ENCODE measurements around the gene STARD13.
"Not testable (repeated sequence)": the region's sequence is repeated elsewhere in the genome, so short reads cannot be mapped to it uniquely, and the experiment has no call there.

Gene STARD13

DNA sequence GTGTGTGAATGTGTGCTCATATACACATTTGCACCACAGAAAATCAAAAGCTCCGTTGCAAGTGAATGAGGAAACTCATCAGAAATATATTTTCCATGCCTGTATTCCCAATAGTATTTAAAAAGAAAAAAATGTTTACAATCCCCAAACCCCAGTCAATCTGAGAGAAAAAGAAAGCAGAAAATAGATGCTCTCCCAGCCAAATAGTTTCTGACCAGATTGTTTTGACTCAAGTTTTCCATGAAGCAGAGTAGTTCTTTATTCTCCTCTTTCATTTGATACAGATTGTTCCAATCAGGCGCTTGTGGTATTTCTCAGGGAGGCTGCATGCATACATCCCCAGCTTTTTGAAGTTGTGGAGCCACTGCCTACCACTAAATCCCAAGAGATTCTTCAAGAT lies 110.6 kb downstream of the STARD13 start:
- DNase-seq: no peak

DNA sequence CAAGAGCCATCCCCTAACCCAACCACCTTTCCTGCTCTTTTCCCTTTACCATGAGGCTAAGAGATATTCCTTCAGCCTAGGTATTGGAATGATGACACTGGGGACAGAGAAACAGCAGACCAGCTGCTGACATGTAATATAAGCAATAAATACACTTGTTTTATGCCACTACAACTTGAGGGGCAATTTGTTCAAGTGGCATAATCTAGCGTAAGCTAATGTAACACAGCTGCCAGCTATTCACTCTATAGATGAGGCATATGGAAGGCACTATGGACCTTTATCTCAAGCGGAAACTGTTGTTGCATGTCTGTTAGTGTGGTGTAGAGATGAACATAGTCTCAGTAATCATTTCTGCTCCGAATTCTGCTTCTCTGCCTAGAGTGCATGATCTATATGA lies 111.1 kb downstream of the STARD13 start:
- DNase-seq: no peak

DNA sequence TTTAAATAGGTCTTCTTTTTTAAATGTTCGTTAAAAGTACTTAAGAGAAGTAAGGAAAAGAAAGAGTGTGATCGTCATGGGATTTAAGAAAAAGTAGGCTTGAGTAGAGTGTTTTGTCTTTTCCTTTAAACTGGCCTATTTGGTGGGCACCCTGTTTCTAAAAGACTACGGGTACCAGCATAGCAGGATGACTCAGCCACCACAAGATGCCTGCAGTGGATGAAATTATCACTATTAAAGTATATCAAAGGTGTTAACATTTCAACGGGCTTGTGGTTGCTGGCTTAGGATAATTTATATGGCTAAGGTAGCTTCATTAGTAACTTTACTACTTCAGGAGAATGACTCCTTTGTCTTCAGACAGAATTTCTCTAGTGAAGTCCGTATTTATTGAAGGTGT lies 112.6 kb downstream of the STARD13 start:
- DNase-seq: no peak

DNA sequence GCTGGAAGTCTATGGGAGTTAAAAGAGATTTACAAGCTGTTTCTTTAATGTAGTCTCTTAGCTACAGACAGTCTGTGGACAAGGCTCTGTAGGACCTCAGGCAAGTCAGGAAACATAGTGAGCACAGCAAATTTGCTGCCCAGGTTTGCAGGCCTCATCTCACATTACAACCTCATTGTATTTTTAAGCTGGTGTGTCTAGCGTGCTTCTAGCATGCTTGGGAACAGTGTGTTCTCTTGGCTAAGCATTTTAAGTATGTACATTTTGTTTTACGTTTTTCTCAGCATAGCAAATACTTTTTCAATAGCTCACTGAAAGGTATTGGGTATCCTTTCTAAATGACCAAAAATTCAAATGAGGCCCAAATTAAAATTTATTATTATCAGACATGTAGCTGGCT lies 113.2 kb downstream of the STARD13 start:
- no peak for DNase-seq

DNA sequence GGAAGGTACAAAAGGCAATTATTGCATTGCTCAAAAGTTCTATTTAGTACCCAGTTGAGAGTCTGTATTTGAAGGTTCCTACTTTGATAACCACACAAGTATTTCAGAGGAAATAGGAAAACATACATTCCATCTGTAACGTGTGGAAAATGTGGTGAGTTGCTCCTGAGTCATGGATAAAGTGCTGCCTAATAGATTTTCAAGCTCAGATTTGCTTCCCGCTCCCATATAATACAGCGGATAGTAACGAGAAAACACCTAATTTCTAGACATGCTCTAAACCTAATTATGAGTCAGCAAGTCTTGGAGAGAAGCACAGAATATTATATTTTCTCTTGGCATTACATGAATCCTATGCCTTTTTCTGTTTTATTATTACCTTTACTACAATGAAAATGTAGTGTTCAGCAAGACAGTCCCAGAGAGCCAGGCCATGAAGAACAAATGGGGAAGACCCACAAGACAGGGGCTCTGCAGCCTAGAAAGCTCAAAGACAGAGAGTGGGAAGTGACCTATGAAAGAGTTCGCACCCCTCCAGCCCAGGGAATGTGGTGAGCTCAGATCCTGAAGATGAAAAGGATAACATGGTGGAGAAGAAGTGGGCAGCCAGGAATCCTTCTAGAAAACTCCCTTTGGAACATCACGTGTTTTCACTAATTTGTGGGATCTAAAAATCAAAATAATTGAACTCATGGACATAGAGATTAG lies 116.1 kb downstream of the STARD13 start:
- DNase-seq: no peak

DNA sequence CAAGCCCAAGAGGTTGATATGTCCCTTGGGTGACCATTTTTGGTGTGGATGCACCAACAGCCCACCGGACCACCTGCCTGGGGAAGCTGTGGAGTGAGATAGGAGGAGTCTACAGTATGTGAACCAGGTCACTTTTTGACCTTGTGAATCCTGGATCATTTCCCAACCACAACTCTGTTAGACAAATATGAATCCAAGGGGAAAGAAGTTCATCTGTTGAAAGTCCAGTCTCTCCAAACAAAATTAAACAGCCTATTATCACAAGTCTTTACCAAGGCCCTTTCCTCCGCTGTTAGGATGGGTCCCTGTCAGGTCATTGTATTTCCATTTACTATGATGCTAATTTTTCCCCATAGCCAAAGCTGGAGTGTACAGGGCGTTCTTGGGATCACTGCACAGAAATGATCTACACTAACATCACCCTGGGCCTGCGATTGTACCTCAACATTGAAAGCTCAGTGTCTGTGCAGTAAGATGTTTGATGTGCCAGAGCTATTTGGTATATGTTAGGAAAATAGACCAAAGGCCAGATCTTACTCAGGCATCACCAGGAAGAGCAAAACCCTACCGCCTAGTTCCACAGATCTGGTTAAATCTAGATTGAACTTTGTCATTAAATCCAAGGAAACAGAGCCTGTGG lies 117.1 kb downstream of the STARD13 start:
- no peak for DNase-seq

DNA sequence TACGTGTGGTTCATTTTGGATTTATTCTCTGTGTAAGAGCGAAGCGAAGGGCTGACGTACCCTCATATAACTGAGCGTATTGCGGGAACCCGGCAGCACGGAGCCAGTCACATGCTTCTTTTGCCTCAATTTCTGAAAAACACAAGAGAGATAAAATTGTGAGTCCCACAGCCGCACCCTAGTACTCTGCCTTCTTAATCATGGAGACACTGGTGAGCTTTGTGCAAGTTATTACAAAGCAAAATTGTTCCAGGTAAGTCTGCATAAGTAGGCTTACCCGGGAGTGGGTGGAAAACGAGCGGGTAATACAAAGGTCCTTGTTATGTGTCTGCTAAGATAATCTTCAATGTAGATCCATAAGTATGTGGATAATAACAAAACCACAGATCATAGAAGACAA lies 118.1 kb downstream of the STARD13 start:
- DNase-seq: no peak

DNA sequence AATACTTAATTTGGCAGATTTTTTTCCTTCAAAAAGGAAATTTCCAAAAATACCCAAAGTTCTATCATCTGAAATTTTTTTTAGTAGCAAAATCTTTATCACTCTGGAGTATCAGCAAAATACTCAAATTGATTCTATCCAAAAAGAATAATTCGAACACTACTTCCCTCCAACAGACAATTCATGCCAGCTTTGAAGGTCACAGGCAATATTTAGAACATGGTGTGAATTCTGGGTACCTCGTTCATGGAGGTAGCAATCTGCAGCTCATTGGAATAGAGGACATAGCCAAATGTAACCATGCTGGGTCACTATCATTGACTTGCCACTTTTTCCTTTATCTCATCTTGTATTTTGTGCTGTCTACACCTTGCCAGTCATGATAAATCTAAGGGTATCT lies 119.8 kb downstream of the STARD13 start:
- DNase-seq: no peak

DNA sequence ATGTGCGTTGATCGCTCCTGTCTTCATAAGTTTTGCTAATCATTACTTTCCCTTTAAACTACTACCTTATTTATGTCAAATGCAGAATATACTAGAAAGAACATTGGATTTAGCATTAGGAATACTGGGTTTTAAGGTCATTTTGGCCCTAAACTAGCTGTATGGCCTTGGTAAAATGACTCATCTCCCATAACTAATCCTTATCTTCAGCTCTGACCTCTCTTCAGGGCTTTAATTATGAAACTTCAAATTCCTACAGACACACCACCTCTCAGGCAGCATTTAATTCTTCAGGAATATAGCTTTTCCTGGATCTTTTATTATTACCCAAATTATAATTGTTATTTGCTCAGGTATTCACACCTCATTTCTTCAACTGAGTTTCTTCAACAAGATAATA lies 121.2 kb downstream of the STARD13 start:
- DNase-seq: no peak

DNA sequence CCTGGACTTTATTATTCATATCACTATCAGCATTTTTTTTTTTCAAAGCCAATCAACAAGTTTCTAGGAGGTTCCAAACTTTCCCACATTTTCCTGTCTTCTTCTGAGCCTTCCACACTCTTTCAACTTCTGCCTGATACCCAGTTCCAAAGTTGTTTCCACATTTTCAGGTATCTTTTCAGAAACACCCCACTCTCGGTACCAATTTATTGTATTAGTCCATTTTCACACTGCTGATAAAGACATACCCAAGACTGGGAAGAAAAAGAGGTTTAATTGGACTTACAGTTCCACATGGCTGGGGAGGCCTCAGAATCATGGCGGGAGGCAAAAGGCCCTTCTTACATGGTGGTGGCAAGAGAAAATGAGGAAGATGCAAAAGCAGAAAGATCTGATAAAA lies 122.8 kb downstream of the STARD13 start:
- DNase-seq: not testable (repeated sequence)

DNA sequence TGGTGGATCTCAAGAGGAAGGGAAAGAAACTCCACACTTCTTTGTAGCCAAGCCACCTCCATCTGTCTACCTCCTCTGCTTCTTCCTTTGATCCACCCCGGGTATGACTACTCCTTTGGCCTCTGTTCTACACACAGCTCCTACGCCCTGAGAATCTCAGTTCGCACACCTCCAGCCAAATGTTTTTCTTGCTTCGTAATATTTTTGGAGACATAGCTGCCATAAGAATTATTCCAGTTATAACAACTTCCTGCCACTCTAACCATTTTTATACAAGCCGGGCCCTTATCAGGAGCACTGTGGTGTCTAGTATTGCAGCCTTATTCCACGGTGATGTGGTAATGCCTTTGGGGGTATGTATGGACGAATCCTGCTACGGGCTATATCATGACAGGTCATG lies 126.7 kb downstream of the STARD13 start:
- DNase-seq: no peak

DNA sequence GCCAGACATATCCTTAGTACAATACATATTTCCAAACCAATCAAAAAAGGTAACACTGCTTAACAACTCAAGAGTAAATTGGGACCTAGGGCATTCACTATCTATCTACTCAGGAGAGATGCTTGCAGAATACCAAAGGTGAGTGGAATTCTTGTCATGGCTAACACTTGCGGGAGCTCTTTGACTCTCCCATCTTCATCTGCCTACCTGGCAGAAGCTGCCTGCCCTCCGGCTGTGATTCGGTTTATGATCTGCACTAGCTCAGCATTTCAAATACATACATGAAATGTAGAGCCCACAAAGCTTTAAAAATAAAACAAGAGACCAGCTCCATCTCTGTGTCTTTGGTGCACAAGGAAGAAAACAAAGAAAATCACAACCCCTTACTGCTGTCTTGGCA lies 127.3 kb downstream of the STARD13 start:
- no peak for DNase-seq

DNA sequence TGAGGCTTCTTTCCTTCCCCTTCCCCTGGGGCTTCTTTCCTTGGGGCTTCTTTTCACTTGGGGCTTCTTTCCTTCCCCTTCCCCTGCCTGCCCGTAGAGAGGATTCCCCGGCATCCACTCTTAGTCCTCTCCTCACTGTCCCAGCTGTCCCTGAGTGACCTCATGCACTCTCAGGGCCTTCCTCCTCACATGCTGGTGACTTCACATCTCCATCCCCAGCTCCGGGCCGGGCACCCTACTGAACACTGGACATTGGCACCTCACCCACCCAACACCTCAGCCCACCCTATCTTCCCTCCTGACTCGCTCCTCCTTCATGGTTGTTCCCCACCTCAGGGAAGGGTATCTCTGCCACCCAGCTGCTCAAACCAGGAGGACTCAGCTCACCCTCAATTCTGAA lies 130.6 kb downstream of the STARD13 start:
- DNase-seq: no peak

DNA sequence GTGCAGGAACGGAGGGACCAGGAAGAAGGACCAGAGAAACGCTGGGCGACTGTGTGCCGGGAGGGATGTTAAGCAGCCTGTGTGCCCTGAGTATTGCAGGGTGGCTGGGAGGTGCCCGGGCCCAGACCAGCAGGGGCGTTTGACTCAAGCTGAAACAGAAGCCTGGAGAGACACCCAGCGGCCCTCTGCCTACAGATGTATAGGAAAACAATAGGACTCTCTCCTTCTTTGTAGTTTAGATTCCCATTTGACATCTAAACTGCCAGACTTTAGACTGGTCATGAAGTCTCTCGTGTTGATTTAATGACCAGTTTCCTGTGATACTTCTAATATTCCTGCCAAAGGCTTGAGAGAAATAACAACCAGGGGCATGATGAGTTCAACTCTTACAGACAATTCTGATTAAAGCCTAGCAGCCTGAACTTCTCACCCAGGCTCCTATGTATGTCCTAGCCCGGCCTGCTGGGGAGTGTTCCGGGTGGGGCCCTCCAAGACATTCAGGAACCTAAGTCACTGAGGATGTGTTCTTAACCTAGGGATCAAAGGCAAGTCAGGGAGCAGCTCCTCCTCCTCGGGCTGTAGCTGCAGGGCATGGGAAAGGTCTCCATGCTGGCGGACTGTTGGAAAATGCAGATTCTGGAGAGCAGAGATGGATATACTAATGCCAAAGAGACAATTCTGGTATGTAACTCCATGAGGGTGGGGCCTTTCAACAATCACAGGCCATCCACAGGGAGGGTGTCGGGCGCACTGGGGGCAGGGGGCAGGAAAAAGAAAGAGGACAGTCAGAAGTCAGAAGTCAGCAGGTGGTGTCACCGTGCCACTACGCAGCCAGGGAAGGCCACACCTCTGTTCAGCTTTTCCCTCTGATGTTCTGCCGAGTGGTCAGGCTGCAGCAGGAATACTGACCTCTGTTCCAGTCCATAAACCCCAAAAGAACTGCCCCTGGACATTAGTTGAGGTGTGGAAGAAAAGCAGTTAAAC lies 131.8 kb downstream of the STARD13 start:
- no peak for DNase-seq

DNA sequence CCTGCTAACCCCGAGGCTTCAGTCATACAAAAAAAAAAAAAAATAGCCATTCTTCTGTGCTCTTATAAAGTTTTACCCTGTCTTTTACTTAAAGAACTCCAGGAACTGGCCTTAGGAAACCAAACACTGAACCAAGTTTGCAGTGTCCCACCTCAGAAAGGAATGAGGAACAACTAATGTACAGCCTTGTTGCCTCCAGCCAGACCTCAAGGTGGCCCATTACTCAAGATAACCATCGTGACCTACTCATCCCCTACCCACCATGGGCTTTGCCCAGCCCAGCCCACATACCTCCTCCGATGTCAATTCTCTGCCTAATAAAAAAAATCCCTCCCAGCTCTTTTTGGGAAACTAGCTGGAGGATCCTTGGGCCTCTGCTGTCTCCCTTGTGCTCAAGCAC lies 133.2 kb downstream of the STARD13 start:
- no peak for DNase-seq

DNA sequence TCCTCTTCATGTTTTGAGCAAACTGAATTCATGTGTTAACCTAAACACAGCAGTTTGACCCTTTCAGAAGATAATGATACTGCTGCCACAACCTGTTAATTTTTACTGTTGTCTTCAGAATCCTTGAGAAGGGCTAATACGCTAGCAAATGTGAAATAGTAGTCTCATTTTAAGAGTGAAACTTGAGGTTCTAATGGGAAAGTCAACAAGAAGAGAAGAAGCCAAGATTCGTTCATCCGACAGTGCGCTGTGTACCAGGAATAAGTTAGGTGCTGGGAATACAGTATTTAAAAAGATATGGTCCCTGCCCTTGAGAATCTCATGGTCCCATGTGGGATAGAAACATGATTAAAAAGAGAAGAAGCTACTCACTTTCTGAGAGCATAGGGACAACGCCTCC lies 134.9 kb downstream of the STARD13 start:
- no peak for DNase-seq

DNA sequence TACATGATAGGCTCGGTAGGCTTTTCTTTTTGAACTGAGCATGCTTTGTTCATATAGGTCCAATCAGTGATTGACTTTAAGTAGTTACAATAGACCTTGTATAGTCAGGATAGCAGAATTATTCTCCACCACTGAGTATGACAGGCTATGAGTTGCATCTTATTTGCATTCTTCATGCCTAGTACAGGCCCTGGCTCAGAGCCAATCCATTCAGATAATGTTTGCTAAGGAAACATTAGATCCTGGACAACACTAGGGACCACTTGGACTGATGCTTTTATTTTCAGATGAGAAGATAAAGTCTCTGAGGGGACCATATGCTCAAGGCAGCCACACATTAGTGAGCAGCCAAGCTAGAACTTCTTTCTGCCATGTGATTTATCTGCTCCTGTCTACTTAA lies 135.4 kb downstream of the STARD13 start:
- no peak for DNase-seq

DNA sequence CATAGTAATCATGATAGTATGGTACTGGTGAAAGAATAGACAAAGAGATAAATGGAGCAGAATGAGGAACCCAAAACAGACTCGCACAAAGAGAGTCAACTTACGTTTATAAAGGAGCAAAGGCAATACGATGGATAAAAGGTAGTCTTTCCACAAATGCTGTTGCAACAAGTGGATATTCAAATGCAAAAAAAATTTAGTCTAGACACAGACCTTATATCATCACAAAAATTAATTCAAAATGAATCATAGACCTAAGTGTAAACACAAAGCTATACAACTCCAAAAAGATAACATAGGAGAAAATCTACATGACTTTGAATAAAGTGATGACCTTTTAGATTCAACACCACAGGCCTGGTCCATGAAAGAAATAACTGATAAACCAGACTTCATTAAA lies 137.7 kb downstream of the STARD13 start:
- DNase-seq: no peak

DNA sequence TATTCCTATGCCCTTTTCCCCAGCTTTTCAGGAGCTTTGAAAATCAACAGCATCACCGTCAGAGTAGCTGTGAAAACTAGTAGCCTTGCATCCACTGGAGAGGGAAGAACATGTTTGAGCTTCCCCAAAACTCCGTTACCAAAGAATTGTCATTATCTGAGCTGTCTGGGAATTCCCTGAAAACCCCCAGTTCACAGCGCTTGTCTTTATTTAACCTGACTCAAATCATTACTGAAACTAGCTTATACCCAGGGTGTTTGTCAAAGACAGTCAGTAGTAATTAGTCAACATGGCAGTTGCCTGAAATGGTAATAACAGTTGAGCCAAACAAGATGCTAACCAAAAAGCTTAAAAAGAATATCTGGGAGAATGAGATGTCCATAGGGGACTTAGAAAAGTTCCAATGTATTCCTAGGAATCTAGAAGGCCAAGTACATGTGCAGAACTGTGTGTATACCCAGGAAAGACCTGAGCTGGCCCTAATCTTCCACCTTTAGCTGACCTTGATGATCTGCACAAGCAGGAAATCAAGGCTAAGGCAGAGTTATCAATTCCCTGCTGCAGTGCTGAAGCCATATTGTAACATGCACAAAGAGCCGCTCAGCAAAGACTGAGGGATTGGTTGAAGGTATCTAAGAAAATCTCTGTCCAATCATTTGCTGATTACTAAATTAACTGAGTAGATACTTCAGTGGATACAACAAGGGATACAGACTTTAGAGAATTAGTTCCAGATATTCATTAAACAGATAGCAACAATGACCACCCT lies 138.5 kb downstream of the STARD13 start:
- DNase-seq: no peak

DNA sequence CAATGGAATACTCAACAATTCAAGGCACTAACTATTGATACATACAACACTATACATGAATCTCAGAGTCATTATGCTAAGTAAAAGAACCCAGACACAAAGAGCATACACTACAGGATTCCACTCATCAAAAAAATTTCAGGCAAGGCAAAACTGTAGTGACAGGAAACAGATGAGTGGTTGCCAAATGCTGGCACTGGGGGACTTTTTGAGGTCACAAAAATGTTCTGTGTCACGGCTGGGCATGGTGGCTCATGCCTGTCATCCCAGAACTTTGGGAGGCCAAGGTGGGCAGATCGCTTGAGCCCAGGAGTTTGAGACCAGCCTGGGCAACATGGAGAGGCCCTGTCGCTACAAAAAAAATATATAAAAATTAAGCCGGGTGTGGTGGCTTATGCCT lies 139.9 kb downstream of the STARD13 start:
- no peak for DNase-seq

DNA sequence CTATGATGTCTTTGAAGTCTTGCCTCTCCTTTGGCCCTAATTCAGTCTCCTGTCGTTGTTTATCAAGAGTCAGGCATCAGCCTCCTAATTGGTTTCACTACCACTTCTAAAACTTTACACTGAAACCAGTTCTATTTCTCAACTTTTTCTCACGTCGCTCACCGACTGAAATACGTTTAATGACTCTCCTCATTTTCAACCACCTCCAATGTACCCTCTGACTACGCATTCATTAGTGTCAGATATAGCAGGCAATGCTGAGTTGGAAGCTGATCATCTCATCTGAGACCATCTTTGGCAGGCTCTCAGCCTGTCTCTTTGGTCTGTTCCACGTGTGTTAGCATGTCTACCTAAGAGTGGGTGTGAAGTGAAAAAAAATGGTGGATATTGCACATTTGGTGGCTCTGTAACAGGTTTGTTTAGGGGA lies 141.2 kb downstream of the STARD13 start:
- no peak for DNase-seq

DNA sequence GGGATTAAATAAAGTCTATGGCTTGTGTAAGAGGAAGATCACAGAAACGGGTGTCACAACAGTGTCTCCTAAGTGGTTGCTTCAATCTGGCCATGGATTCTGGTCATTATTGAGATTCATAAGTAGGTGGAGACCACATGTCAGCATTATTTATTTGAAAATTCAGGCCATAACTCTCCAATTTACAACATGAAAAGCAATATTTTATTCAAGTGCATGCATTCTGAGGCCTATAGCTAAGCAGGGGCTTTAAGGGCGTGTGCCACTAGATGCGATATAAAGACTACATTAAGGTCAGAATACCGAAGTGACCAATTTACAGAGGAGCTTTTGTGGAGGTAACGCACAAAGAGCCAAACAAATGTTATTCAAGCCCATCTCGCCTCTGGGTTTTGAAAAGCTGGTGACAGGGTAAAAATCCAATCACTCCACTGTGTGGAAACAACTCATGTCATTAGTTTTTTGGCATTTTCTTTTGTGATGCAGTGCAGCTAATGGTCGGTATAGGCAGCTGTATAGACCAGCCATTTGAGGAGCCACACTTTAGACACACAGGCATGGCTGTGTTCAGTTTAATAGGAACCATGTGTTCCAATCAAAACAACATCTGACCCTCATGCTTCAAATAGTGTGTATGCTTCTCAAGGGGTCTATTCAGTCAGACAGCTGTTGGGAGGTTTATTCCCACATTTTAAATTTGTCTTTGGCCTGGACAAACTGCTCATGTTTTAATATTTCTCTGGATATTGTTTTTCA lies 145.6 kb downstream of the STARD13 start:
- no peak for DNase-seq

Measured in NK-92 treated with Interleukin-12 subunit alpha and Interleukin-12 subunit beta, amount 100 ng/mL, for 24 hours (cell line).